HepG2 (cell line): ENCODE results near the gene AK6. TPM values are rescaled to one million over a fixed set of nuclear protein-coding genes. Genes with fewer than 3 reads are reported as not detected.

Experiments
- BORCS8-MEF2B ChIP-seq: sonication (generic); formaldehyde crosslinking; IDR thresholded peaks from 2 replicates; pipeline ENCODE4 v1.8.0; 2022; ENCODE audit warnings: mild to moderate bottlenecking, missing genetic modification reagents
- GFI1 ChIP-seq: sonication (generic); formaldehyde crosslinking; IDR thresholded peaks from 2 replicates; pipeline ENCODE4 v1.5.0; 2020; ENCODE audit warnings: missing genetic modification reagents, mild to moderate bottlenecking, borderline replicate concordance
- PHF20 ChIP-seq: sonication (generic); formaldehyde crosslinking; IDR thresholded peaks from 2 replicates; pipeline ENCODE4 v1.5.0; 2020; ENCODE audit warnings: mild to moderate bottlenecking, missing genetic modification reagents
- RFXAP ChIP-seq: sonication (generic); formaldehyde crosslinking; IDR thresholded peaks from 2 replicates; pipeline ENCODE4 v1.4.0; 2020; ENCODE audit warnings: missing genetic modification reagents, borderline replicate concordance
- SIX4 ChIP-seq: sonication (generic); formaldehyde crosslinking; IDR thresholded peaks from 2 replicates; pipeline ENCODE4 v1.4.0; 2020; ENCODE audit warnings: missing genetic modification reagents
- TCF7L2 ChIP-seq: IDR thresholded peaks from 2 replicates; pipeline ENCODE4 v1.6.1; 2011; ENCODE audit warnings: mild to moderate bottlenecking, low read depth, low read length, moderate library complexity
- ZMAT3 ChIP-seq: sonication (generic); formaldehyde crosslinking; conservative IDR thresholded peaks from 2 replicates; pipeline ENCODE4 v1.7.0; 2021; ENCODE audit warnings: missing genetic modification reagents
- ZNF180 ChIP-seq: sonication (generic); formaldehyde crosslinking; IDR thresholded peaks from 2 replicates; pipeline ENCODE4 v1.4.0; 2020; ENCODE audit warnings: low read depth, missing genetic modification reagents, borderline replicate concordance
- ZNF30 ChIP-seq: sonication (generic); formaldehyde crosslinking; IDR thresholded peaks from 2 replicates; pipeline ENCODE4 v1.5.0; 2020; ENCODE audit warnings: mild to moderate bottlenecking, missing genetic modification reagents
- ZNF350 ChIP-seq: sonication (generic); formaldehyde crosslinking; IDR thresholded peaks from 2 replicates; pipeline ENCODE4 v1.4.0; 2020; ENCODE audit warnings: mild to moderate bottlenecking, low read depth, missing genetic modification reagents, borderline replicate concordance
- ZNF367 ChIP-seq: sonication (generic); formaldehyde crosslinking; IDR thresholded peaks from 2 replicates; pipeline ENCODE4 v1.4.0; 2020; ENCODE audit warnings: missing genetic modification reagents, borderline replicate concordance
- ZNF556 ChIP-seq: sonication (generic); formaldehyde crosslinking; IDR thresholded peaks from 2 replicates; pipeline ENCODE4 v1.4.0; 2020; ENCODE audit warnings: mild to moderate bottlenecking, missing genetic modification reagents, borderline replicate concordance
- ZNF773 ChIP-seq: sonication (generic); formaldehyde crosslinking; IDR thresholded peaks from 2 replicates; pipeline ENCODE4 v1.4.0; 2020; ENCODE audit warnings: missing genetic modification reagents, borderline replicate concordance
- ZZZ3 ChIP-seq: sonication (generic); formaldehyde crosslinking; IDR thresholded peaks from 2 replicates; pipeline ENCODE4 v1.4.0; 2020; ENCODE audit warnings: missing genetic modification reagents, mild to moderate bottlenecking, borderline replicate concordance
- polyA plus RNA-seq, 8 experiments: library from polyadenylated mRNA; depleted of rRNA in 3 of 8; stranded (reverse) in 7 of 8; unstranded in 1 of 8; fragments of >200 nt; fragmentation: Illumina TruSeq in 4 of 8; extraction: Trizol in 4 of 8; gene quantifications; 2 replicates each; pipeline versions ENCODE4 v1.2.1 to v1.2.3, GENCODE V29; 2011 to 2016; ENCODE audit warnings: low read depth in 4 of 8, missing spikeins in 1 of 8, mixed read lengths in 1 of 8; ENCODE audit not compliant: insufficient read depth in 1 of 8
- total RNA-seq, 5 experiments: library from RNA; depleted of rRNA; stranded (reverse); fragments of >200 nt; fragmentation: Illumina TruSeq; extraction: Trizol; gene quantifications; 2 replicates each; pipeline ENCODE4 v1.2.3, GENCODE V29; 2016; ENCODE audit warnings: low read depth in 1 of 5
- TF ChIP-seq, protein P1 (sequence below): sonication (generic); formaldehyde crosslinking; conservative IDR thresholded peaks from 2 replicates; pipeline ENCODE4 v1.4.0; 2020; ENCODE audit warnings: missing genetic modification reagents
- TF ChIP-seq, protein P2 (sequence below): sonication (generic); formaldehyde crosslinking; conservative IDR thresholded peaks from 2 replicates; pipeline ENCODE4 v1.5.0; 2020; ENCODE audit warnings: missing genetic modification reagents
- TF ChIP-seq, protein P3 (sequence below): sonication (generic); formaldehyde crosslinking; IDR thresholded peaks from 2 replicates; pipeline ENCODE4 v1.4.0; 2020; ENCODE audit warnings: mild to moderate bottlenecking, low read depth, missing genetic modification reagents
- TF ChIP-seq, protein P4 (sequence below): sonication (generic); formaldehyde crosslinking; IDR thresholded peaks from 2 replicates; pipeline ENCODE4 v1.9.0; 2021; ENCODE audit warnings: missing genetic modification reagents, mild to moderate bottlenecking, borderline replicate concordance
- TF ChIP-seq, protein P5 (sequence below), 2 experiments: sonication (generic) in 1 of 2; formaldehyde crosslinking in 1 of 2; IDR thresholded peaks; 2 replicates each; pipeline versions ENCODE4 v1.5.1 to v1.6.1; 2011 to 2020; ENCODE audit warnings: borderline replicate concordance in 1 of 2, low read depth in 1 of 2, low read length in 1 of 2, mild to moderate bottlenecking in 1 of 2, missing genetic modification reagents in 1 of 2, moderate library complexity in 1 of 2

Gene AK6
- total and polyA plus RNA-seq, 2 of the 13 experiments (the other 11 are each of a cell fraction or from before 2014, with no cell fraction given) = 31.1 to 77.2 TPM

DNA sequence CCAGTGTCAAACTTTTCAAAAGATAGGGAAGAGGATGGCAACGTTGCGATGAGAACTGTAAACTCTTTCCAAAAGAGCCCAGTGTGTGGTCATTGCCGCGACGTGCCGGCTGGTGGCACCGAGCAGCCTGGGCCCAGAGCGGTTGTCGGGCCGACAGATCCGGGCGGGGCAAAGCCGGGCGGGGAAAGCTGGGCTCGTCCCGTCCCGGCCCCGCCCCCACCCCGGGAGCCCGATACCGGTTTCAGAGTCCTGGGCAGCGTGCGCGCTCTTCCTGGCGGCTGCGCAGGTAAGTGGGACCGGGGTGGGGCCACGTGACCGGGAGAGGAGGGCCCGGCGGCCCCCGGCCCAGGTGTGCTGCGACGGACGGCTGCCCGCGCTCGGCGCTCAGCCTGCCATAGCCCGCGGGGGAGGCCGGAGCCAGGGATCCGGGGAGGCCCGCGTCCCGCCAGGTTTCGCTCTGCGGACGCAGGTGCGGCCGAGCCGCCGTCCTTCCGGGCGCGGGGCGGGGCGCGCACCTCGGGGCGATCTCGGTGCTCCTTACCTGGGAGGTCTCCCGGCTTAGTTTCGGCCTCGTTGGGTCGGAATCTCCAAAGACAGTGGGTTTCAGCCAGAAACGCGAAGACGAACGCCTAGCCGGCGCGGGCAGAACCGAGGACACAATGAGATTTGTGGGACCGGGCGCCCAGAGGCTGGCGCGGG, 45.7 kb upstream of the AK6 start, which contains the start of gene MARVELD2 (continued):
- TF ChIP-seq, protein P1, sequence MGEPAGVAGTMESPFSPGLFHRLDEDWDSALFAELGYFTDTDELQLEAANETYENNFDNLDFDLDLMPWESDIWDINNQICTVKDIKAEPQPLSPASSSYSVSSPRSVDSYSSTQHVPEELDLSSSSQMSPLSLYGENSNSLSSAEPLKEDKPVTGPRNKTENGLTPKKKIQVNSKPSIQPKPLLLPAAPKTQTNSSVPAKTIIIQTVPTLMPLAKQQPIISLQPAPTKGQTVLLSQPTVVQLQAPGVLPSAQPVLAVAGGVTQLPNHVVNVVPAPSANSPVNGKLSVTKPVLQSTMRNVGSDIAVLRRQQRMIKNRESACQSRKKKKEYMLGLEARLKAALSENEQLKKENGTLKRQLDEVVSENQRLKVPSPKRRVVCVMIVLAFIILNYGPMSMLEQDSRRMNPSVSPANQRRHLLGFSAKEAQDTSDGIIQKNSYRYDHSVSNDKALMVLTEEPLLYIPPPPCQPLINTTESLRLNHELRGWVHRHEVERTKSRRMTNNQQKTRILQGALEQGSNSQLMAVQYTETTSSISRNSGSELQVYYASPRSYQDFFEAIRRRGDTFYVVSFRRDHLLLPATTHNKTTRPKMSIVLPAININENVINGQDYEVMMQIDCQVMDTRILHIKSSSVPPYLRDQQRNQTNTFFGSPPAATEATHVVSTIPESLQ (CRISPR knock-in tag) = no peak
- peak; percentile 55 for TF ChIP-seq BORCS8-MEF2B (CRISPR knock-in tag)
- 0 out of 2 replicates have a peak, but pooled peaks have one; percentile 29 for TF ChIP-seq ZNF556 (CRISPR knock-in tag)
- no peak for TF ChIP-seq ZNF30
- TF ChIP-seq PHF20 (CRISPR knock-in tag) = no peak
- TF ChIP-seq RFXAP (CRISPR knock-in tag) = peak; percentile 63; the same call in 1 of the 2 replicates
- no peak; the same call in 1 of the 2 replicates for TF ChIP-seq ZMAT3 (CRISPR knock-in tag)
- no peak for TF ChIP-seq TCF7L2
- TF ChIP-seq, protein P2, sequence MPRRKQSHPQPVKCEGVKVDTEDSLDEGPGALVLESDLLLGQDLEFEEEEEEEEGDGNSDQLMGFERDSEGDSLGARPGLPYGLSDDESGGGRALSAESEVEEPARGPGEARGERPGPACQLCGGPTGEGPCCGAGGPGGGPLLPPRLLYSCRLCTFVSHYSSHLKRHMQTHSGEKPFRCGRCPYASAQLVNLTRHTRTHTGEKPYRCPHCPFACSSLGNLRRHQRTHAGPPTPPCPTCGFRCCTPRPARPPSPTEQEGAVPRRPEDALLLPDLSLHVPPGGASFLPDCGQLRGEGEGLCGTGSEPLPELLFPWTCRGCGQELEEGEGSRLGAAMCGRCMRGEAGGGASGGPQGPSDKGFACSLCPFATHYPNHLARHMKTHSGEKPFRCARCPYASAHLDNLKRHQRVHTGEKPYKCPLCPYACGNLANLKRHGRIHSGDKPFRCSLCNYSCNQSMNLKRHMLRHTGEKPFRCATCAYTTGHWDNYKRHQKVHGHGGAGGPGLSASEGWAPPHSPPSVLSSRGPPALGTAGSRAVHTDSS = no peak
- TF ChIP-seq, protein P3, sequence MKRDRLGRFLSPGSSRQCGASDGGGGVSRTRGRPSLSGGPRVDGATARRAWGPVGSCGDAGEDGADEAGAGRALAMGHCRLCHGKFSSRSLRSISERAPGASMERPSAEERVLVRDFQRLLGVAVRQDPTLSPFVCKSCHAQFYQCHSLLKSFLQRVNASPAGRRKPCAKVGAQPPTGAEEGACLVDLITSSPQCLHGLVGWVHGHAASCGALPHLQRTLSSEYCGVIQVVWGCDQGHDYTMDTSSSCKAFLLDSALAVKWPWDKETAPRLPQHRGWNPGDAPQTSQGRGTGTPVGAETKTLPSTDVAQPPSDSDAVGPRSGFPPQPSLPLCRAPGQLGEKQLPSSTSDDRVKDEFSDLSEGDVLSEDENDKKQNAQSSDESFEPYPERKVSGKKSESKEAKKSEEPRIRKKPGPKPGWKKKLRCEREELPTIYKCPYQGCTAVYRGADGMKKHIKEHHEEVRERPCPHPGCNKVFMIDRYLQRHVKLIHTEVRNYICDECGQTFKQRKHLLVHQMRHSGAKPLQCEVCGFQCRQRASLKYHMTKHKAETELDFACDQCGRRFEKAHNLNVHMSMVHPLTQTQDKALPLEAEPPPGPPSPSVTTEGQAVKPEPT (CRISPR knock-in tag) = no peak
- no peak for TF ChIP-seq ZZZ3 (CRISPR knock-in tag)
- TF ChIP-seq ZNF367 (CRISPR knock-in tag) = no peak
- 0 out of 2 replicates have a peak, but pooled peaks have one; percentile 40 for TF ChIP-seq ZNF773
- TF ChIP-seq, protein P4, sequence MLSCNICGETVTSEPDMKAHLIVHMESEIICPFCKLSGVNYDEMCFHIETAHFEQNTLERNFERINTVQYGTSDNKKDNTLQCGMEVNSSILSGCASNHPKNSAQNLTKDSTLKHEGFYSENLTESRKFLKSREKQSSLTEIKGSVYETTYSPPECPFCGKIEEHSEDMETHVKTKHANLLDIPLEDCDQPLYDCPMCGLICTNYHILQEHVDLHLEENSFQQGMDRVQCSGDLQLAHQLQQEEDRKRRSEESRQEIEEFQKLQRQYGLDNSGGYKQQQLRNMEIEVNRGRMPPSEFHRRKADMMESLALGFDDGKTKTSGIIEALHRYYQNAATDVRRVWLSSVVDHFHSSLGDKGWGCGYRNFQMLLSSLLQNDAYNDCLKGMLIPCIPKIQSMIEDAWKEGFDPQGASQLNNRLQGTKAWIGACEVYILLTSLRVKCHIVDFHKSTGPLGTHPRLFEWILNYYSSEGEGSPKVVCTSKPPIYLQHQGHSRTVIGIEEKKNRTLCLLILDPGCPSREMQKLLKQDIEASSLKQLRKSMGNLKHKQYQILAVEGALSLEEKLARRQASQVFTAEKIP (CRISPR knock-in tag) = no peak
- TF ChIP-seq, protein P5, sequence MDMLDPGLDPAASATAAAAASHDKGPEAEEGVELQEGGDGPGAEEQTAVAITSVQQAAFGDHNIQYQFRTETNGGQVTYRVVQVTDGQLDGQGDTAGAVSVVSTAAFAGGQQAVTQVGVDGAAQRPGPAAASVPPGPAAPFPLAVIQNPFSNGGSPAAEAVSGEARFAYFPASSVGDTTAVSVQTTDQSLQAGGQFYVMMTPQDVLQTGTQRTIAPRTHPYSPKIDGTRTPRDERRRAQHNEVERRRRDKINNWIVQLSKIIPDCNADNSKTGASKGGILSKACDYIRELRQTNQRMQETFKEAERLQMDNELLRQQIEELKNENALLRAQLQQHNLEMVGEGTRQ (IDR thresholded peaks at IDR 0.05; ENCODE audit: low read depth, low read length) = peak; percentile 77
- TF ChIP-seq, protein P5 (CRISPR knock-in tag; IDR thresholded peaks at IDR 0.05; ENCODE audit: borderline replicate concordance) = peak; percentile 84; the same call in 1 of the 2 replicates
- no peak for TF ChIP-seq ZNF180 (CRISPR knock-in tag)
- no peak; the same call in 1 of the 2 replicates for TF ChIP-seq ZNF350 (CRISPR knock-in tag)
- peak; percentile 64; the same call in 1 of the 2 replicates for TF ChIP-seq GFI1
- no peak for TF ChIP-seq SIX4 (CRISPR knock-in tag)
